Astrocyte (in vitro differentiated cells and primary cell): Measurements from ENCODE around the gene RAPGEF4. TPM values are rescaled to one million over a fixed set of nuclear protein-coding genes. Genes with fewer than 3 reads are reported as not detected.

Source experiments
- DNase-seq: peaks from one replicate; pipeline ENCODE4 v3.0.0-alpha.2; 2010; ENCODE audit warnings: low read depth
- FAIRE-seq: peaks from 2 replicates; lab custom pipeline; 2011; peaks lifted over from hg19 to GRCh38; lab: Jason Lieb, UNC
- H2AFZ ChIP-seq: 2 replicates; pipeline ENCODE4 v1.6.0; 2012; ENCODE audit warnings: low read depth, low read length, inconsistent platforms
- H3K27ac ChIP-seq: 2 replicates; pipeline ENCODE4 v1.5.1; 2011; ENCODE audit warnings: low read depth, low read length, inconsistent platforms
- H3K27me3 ChIP-seq: 2 replicates; pipeline ENCODE4 v1.6.0; 2011; ENCODE audit warnings: low read length, inconsistent platforms; ENCODE audit not compliant: insufficient read depth
- H3K36me3 ChIP-seq: 2 replicates; pipeline ENCODE4 v1.5.1; 2011; ENCODE audit warnings: low read length, inconsistent platforms; ENCODE audit not compliant: insufficient read depth
- H3K4me1 ChIP-seq: 2 replicates; pipeline ENCODE4 v1.5.1; 2011; ENCODE audit warnings: low read length, inconsistent platforms; ENCODE audit not compliant: insufficient read depth
- H3K4me2 ChIP-seq: 2 replicates; pipeline ENCODE4 v1.6.0; 2012; ENCODE audit warnings: low read length, inconsistent platforms
- H3K4me3 ChIP-seq: 2 replicates; pipeline ENCODE4 v1.5.1; 2011; ENCODE audit warnings: low read depth, mild to moderate bottlenecking, low read length, inconsistent platforms; ENCODE audit not compliant: insufficient read depth
- H3K79me2 ChIP-seq: 2 replicates; pipeline ENCODE4 v1.6.0; 2012; ENCODE audit warnings: mild to moderate bottlenecking, low read length, inconsistent platforms; ENCODE audit not compliant: insufficient read depth
- H3K9ac ChIP-seq: 2 replicates; pipeline ENCODE4 v1.6.0; 2012; ENCODE audit warnings: mild to moderate bottlenecking, low read length, inconsistent platforms
- H3K9me3 ChIP-seq: 2 replicates; pipeline ENCODE4 v1.5.1; 2012; ENCODE audit warnings: low read depth, mild to moderate bottlenecking, low read length, inconsistent platforms; ENCODE audit not compliant: insufficient read depth
- H4K20me1 ChIP-seq: 2 replicates; pipeline ENCODE4 v1.6.0; 2012; ENCODE audit warnings: low read length, inconsistent platforms; ENCODE audit not compliant: insufficient read depth
- H3K27ac Mint-ChIP-seq: one replicate; pipeline ENCODE4 v1.8.0; 2021; ENCODE audit warnings: mild to moderate bottlenecking, mixed read lengths; ENCODE audit not compliant: unreplicated experiment
- H3K27me3 Mint-ChIP-seq: one replicate; pipeline ENCODE4 v1.8.0; 2021; ENCODE audit warnings: low read depth, mixed read lengths; ENCODE audit not compliant: unreplicated experiment
- H3K36me3 Mint-ChIP-seq: one replicate; pipeline ENCODE4 v1.8.0; 2021; ENCODE audit warnings: low read depth, mixed read lengths; ENCODE audit not compliant: unreplicated experiment
- H3K4me1 Mint-ChIP-seq: one replicate; pipeline ENCODE4 v1.8.0; 2021; ENCODE audit warnings: low read depth, mixed read lengths; ENCODE audit not compliant: unreplicated experiment
- H3K4me3 Mint-ChIP-seq: one replicate; pipeline ENCODE4 v1.8.0; 2021; ENCODE audit warnings: mild to moderate bottlenecking, moderate library complexity, mixed read lengths; ENCODE audit not compliant: unreplicated experiment
- H3K9me3 Mint-ChIP-seq: one replicate; pipeline ENCODE4 v1.8.0; 2021; ENCODE audit warnings: mild to moderate bottlenecking, mixed read lengths; ENCODE audit not compliant: unreplicated experiment
- EZH2 ChIP-seq: IDR thresholded peaks from 2 replicates; pipeline ENCODE4 v1.6.1; 2012; ENCODE audit warnings: mild to moderate bottlenecking, low read length, inconsistent platforms; ENCODE audit not compliant: insufficient read depth
- total RNA-seq: library from RNA; stranded (reverse); gene quantifications from 2 replicates; pipeline ENCODE4 v1.2.1, GENCODE V29; 2021
- TF ChIP-seq, protein P1 (sequence below): IDR thresholded peaks from 2 replicates; pipeline ENCODE4 v1.5.1; 2011; ENCODE audit warnings: low read depth, mild to moderate bottlenecking, inconsistent platforms, low read length, moderate library complexity; ENCODE audit not compliant: insufficient read depth

RAPGEF4 gene
- total RNA-seq, 1 donor from 2014 or later, result 1.1 TPM

DNA sequence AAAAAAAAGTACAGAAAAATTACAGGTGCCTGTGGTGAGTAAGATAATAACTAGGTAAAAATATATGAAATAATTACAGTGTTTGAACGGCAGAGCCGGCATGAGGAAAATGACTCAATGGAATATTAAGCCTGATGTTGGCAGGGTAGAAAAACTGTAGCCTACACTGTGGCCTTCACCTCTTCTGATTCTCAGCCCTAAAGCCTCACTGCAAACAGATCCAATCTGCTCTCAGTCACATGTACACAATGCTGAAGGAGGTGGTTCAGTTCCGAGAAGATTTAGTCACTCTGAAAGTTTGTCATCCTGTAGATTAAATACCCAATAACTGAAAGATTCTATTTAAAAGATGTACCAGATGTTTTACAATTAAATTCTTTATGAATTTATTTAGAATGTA, 273.1 kb downstream of the RAPGEF4 start:
- H3K27ac Mint-ChIP-seq, result no peak overlapping the region
- no peak overlapping the region for H3K4me3 Mint-ChIP-seq
- FAIRE-seq (no peak), DNase-seq (no peak)
- Histone ChIP-seq H3K36me3 (no peaks in the 10 kb centered on the region), H3K4me2 (no peak overlapping the region), H3K79me2 (no peaks in the 10 kb centered on the region), H3K4me1 (no peaks in the 10 kb centered on the region), H3K27ac (no peak overlapping the region), H3K9me3 (no peaks in the 10 kb centered on the region), H3K27me3 (no peaks in the 10 kb centered on the region), H4K20me1 (no peaks in the 10 kb centered on the region), H3K4me3 (no peak overlapping the region), H3K9ac (no peak overlapping the region), H2AFZ (no peak overlapping the region)
- no peaks in the 10 kb centered on the region for H3K9me3 Mint-ChIP-seq
- no peaks in the 10 kb centered on the region for H3K4me1 Mint-ChIP-seq
- H3K36me3 Mint-ChIP-seq, result no peaks in the 10 kb centered on the region
- no peak for TF ChIP-seq EZH2
- TF ChIP-seq, protein P1, sequence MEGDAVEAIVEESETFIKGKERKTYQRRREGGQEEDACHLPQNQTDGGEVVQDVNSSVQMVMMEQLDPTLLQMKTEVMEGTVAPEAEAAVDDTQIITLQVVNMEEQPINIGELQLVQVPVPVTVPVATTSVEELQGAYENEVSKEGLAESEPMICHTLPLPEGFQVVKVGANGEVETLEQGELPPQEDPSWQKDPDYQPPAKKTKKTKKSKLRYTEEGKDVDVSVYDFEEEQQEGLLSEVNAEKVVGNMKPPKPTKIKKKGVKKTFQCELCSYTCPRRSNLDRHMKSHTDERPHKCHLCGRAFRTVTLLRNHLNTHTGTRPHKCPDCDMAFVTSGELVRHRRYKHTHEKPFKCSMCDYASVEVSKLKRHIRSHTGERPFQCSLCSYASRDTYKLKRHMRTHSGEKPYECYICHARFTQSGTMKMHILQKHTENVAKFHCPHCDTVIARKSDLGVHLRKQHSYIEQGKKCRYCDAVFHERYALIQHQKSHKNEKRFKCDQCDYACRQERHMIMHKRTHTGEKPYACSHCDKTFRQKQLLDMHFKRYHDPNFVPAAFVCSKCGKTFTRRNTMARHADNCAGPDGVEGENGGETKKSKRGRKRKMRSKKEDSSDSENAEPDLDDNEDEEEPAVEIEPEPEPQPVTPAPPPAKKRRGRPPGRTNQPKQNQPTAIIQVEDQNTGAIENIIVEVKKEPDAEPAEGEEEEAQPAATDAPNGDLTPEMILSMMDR, result no peak
- peaks cover 3% of the 10 kb centered on the region for H3K27me3 Mint-ChIP-seq

DNA sequence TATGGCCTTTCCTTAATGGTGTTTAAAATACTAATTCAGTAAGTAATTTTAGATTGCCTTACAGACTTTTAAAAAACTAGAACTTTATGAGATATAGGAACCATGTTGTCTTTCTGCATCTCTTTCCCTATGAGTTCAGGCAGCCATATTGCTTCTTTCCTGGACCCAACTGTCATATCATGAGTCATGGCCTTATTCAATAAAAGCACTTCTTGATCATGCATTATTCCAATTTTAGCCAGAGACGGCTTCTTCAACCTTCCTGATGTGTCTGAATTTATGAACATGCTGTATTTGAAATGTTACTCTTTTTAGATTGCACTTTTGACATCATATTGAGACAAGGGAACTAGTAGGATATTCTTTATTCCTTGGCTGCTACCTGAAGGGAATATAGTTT, 274.6 kb downstream of the RAPGEF4 start:
- H3K4me2 ChIP-seq, result no peak overlapping the region
- TF ChIP-seq, protein P1, result no peak
- no peak for TF ChIP-seq EZH2
- Mint-ChIP-seq H3K4me1 (no peaks in the 10 kb centered on the region), H3K4me3 (no peak overlapping the region), H3K36me3 (no peaks in the 10 kb centered on the region), H3K27ac (no peak overlapping the region), H3K27me3 (peaks cover 6% of the 10 kb centered on the region), H3K9me3 (no peaks in the 10 kb centered on the region)
- H4K20me1 ChIP-seq, result no peaks in the 10 kb centered on the region
- no peak overlapping the region for H2AFZ ChIP-seq
- no peak overlapping the region for H3K9ac ChIP-seq
- no peaks in the 10 kb centered on the region for H3K79me2 ChIP-seq
- no peaks in the 10 kb centered on the region for H3K27me3 ChIP-seq
- no peaks in the 10 kb centered on the region for H3K4me1 ChIP-seq
- FAIRE-seq (no peak), DNase-seq (no peak)
- no peaks in the 10 kb centered on the region for H3K36me3 ChIP-seq
- H3K4me3 ChIP-seq, result no peak overlapping the region
- H3K9me3 ChIP-seq, result no peaks in the 10 kb centered on the region
- no peak overlapping the region for H3K27ac ChIP-seq

DNA sequence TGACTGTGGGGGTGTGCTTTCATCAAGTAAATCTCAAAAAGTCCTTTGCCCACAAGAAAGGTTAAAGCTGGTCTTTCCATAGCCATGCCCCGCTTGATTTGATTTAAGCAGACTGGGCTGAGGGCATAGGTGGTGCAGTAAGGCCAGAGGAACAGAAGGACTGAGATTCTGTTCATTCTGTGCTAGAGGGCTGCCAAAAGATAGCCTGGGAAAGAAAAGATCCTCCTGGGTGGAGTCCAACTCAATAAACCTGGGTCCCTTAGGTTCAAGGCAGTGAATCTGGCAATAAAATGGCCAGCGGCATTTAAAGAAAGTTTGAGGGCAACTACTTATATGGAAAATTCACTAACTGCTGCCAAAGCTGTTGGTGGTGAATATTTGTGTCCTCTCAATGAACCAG, 280.8 kb downstream of the RAPGEF4 start:
- Mint-ChIP-seq H3K4me3 (no peak overlapping the region), H3K27me3 (peaks cover 16% of the 10 kb centered on the region), H3K4me1 (no peaks in the 10 kb centered on the region), H3K9me3 (no peaks in the 10 kb centered on the region), H3K36me3 (no peaks in the 10 kb centered on the region), H3K27ac (no peak overlapping the region)
- Histone ChIP-seq H3K4me3 (no peak overlapping the region), H4K20me1 (no peaks in the 10 kb centered on the region), H3K27ac (no peak overlapping the region), H3K9ac (no peak overlapping the region), H3K4me2 (no peak overlapping the region), H3K27me3 (no peaks in the 10 kb centered on the region), H3K9me3 (no peaks in the 10 kb centered on the region), H2AFZ (no peak overlapping the region), H3K79me2 (no peaks in the 10 kb centered on the region), H3K36me3 (no peaks in the 10 kb centered on the region), H3K4me1 (no peaks in the 10 kb centered on the region)
- DNase-seq (no peak), FAIRE-seq (no peak)
- no peak for TF ChIP-seq EZH2
- TF ChIP-seq, protein P1, result no peak
